ENCODE measurements around the gene ORC5. TPM values are rescaled to one million over a fixed set of nuclear protein-coding genes. Genes with fewer than 3 reads are reported as not detected.

ORC5 gene
- total and polyA plus RNA-seq, 2 experiments from 2014 or later = 5.5 to 9.1 TPM

DNA sequence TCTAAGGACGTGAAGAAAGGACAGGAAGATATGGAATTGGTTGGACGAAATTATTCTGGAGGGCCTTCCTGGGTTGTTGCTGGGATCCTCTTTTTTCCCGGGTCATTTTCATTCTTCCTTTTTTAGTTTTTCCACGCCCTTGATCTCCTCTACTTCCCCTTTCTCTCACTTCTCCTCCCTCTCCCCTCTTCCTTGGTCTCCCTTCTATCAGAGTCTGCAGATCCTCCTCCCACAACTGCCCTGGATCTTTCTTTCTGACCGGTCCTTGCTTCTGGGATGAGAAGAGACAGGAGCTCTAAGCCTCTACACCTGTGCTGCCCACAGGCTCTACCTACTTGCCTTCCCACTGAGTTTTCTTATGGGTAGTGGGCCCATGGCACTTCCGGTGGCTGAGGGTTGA, 114.7 kb downstream of the ORC5 start:
- Histone ChIP-seq H3K4me3 (no peak overlapping the region), H2AFZ (no peak overlapping the region), H3K9me2 (replicated peaks; ENCODE audit: insufficient read depth) (no peaks in the 10 kb centered on the region), H3K27ac (no peak overlapping the region), H3K4me2 (no peak overlapping the region), H3K36me3 (replicated peaks; ENCODE audit: insufficient read depth, low read depth) (no peaks in the 10 kb centered on the region), H3K79me2 (no peaks in the 10 kb centered on the region), H4K20me1 (ENCODE audit: insufficient read depth, poor library complexity, severe bottlenecking) (no peaks in the 10 kb centered on the region), H3K27me3 (no peaks in the 10 kb centered on the region), H3K9me3 (ENCODE audit: low read depth) (no peaks in the 10 kb centered on the region), H3K4me1 (ENCODE audit: insufficient read depth) (no peaks in the 10 kb centered on the region)
- 77% methylated on average over 6 of the region's 6 CpGs for WGBS (ENCODE audit: low lambda C conversion rate, missing lambda C conversion rate)
- no peak for TF ChIP-seq CTCF (IDR thresholded peaks at IDR 0.05; ENCODE audit: poor library complexity)
- no peak for TF ChIP-seq EZH2 (IDR thresholded peaks at IDR 0.05; ENCODE audit: borderline replicate concordance)
- TF ChIP-seq EZH2phosphoT487 (IDR thresholded peaks at IDR 0.05; ENCODE audit: low read depth, severe bottlenecking, unreplicated experiment) = no peak
- DNase-seq (ENCODE audit: low spot score) = no peak

DNA sequence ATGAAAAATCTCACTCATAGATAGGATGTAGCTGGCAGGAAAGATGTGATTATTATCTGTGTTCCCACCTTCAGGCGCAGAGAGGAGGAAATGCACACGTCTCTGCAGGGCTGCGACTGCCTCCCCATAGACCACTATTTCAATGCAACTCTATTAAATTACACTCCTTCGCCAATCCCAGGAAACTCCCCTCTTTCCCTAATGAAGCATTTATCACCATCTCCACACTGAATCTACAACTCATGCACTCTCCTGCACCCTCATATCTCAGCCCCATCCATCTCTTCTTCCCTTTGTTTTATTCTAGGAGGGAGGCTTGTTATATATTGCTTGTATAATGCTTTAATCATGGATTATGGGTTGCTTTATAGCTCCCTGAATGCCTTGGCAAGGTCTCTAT, 116.6 kb downstream of the ORC5 start:
- Histone ChIP-seq H3K4me3 (no peak overlapping the region), H3K4me1 (ENCODE audit: insufficient read depth) (no peaks in the 10 kb centered on the region), H3K4me2 (no peak overlapping the region), H3K36me3 (replicated peaks; ENCODE audit: insufficient read depth, low read depth) (no peaks in the 10 kb centered on the region), H3K9me3 (ENCODE audit: low read depth) (no peaks in the 10 kb centered on the region), H4K20me1 (ENCODE audit: insufficient read depth, poor library complexity, severe bottlenecking) (no peaks in the 10 kb centered on the region), H2AFZ (no peak overlapping the region), H3K79me2 (no peaks in the 10 kb centered on the region), H3K9me2 (replicated peaks; ENCODE audit: insufficient read depth) (no peaks in the 10 kb centered on the region), H3K27ac (no peak overlapping the region), H3K27me3 (no peaks in the 10 kb centered on the region)
- WGBS (ENCODE audit: low lambda C conversion rate, missing lambda C conversion rate) = 86% methylated on average over 4 of the region's 4 CpGs
- no peak for DNase-seq (ENCODE audit: low spot score)
- TF ChIP-seq EZH2phosphoT487 (IDR thresholded peaks at IDR 0.05; ENCODE audit: low read depth, severe bottlenecking, unreplicated experiment) = no peak
- no peak for TF ChIP-seq CTCF (IDR thresholded peaks at IDR 0.05; ENCODE audit: poor library complexity)
- TF ChIP-seq EZH2 (IDR thresholded peaks at IDR 0.05; ENCODE audit: borderline replicate concordance) = no peak

- DNase-seq (ENCODE audit: low spot score) = no peak
- H3K4me2 ChIP-seq = no peak overlapping the region
- WGBS (ENCODE audit: low lambda C conversion rate, missing lambda C conversion rate) = 46% methylated on average over 3 of the region's 3 CpGs
- H3K4me3 ChIP-seq = no peak overlapping the region
- H4K20me1 ChIP-seq (ENCODE audit: insufficient read depth, poor library complexity, severe bottlenecking) = no peaks in the 10 kb centered on the region
- H3K36me3 ChIP-seq (replicated peaks; ENCODE audit: insufficient read depth, low read depth) = no peaks in the 10 kb centered on the region
- H3K27ac ChIP-seq = no peak overlapping the region
- H3K9me3 ChIP-seq (ENCODE audit: low read depth) = no peaks in the 10 kb centered on the region
- H3K79me2 ChIP-seq = no peaks in the 10 kb centered on the region
- no peak overlapping the region for H2AFZ ChIP-seq
- H3K9me2 ChIP-seq (replicated peaks; ENCODE audit: insufficient read depth) = no peaks in the 10 kb centered on the region
- no peaks in the 10 kb centered on the region for H3K27me3 ChIP-seq
- TF ChIP-seq EZH2phosphoT487 (IDR thresholded peaks at IDR 0.05; ENCODE audit: low read depth, severe bottlenecking, unreplicated experiment) (no peak), EZH2 (IDR thresholded peaks at IDR 0.05; ENCODE audit: borderline replicate concordance) (no peak), CTCF (IDR thresholded peaks at IDR 0.05; ENCODE audit: poor library complexity) (no peak)
- H3K4me1 ChIP-seq (ENCODE audit: insufficient read depth) = no peaks in the 10 kb centered on the region
Observed at GRCh38 chr7:104089612-104090011, 118.2 kb downstream of the ORC5 start.

GRCh38 chr7:104089061-104089460, 118.8 kb downstream of the ORC5 start:
- Histone ChIP-seq H3K27ac (no peak overlapping the region), H3K27me3 (no peaks in the 10 kb centered on the region), H3K4me1 (ENCODE audit: insufficient read depth) (no peaks in the 10 kb centered on the region), H3K79me2 (no peaks in the 10 kb centered on the region), H3K4me3 (no peak overlapping the region), H3K36me3 (replicated peaks; ENCODE audit: insufficient read depth, low read depth) (no peaks in the 10 kb centered on the region), H3K9me3 (ENCODE audit: low read depth) (no peaks in the 10 kb centered on the region), H2AFZ (no peak overlapping the region), H4K20me1 (ENCODE audit: insufficient read depth, poor library complexity, severe bottlenecking) (no peaks in the 10 kb centered on the region), H3K9me2 (replicated peaks; ENCODE audit: insufficient read depth) (no peaks in the 10 kb centered on the region), H3K4me2 (no peak overlapping the region)
- DNase-seq (ENCODE audit: low spot score) = no peak
- TF ChIP-seq CTCF (IDR thresholded peaks at IDR 0.05; ENCODE audit: poor library complexity) (no peak), EZH2 (IDR thresholded peaks at IDR 0.05; ENCODE audit: borderline replicate concordance) (no peak), EZH2phosphoT487 (IDR thresholded peaks at IDR 0.05; ENCODE audit: low read depth, severe bottlenecking, unreplicated experiment) (no peak)
- 56% methylated on average over 1 of the region's 1 CpG for WGBS (ENCODE audit: low lambda C conversion rate, missing lambda C conversion rate)
